HL-60 (cell line): Measurements from ENCODE around the gene C10orf143.

Experiments
- DNase-seq, 2 experiments: peaks; one replicate each; pipeline ENCODE4 v3.0.0-alpha.2; 2010 to 2020; ENCODE audit warnings: low read depth in 1 of 2, low spot score in 1 of 2
- H3K27ac ChIP-seq: fragments of 250-450 bp; sonication (Bioruptor Pico); replicated peaks from 2 replicates; pipeline ENCODE4 v1.5.1; 2020; ENCODE audit warnings: mild to moderate bottlenecking, moderate library complexity
- H3K27me3 ChIP-seq: fragments of 250-450 bp; sonication (Bioruptor Pico); 2 replicates; pipeline ENCODE4 v1.5.1; 2021; ENCODE audit warnings: mild to moderate bottlenecking, moderate library complexity; ENCODE audit not compliant: insufficient read depth, poor library complexity, severe bottlenecking
- H3K4me3 ChIP-seq: replicated peaks from 2 replicates; pipeline ENCODE4 v1.5.1; 2011; ENCODE audit warnings: mild to moderate bottlenecking, control low read depth, low read length; ENCODE audit not compliant: insufficient read depth
- CTCF ChIP-seq: IDR thresholded peaks from one replicate; pipeline ENCODE4 v1.5.1; 2011; ENCODE audit warnings: low read length, control low read depth, inconsistent platforms; ENCODE audit not compliant: insufficient read depth
- GABPA ChIP-seq: IDR thresholded peaks from 2 replicates; pipeline ENCODE4 v1.6.1; 2012; ENCODE audit warnings: low read depth
- POLR2AphosphoS5 ChIP-seq: IDR thresholded peaks from 2 replicates; pipeline ENCODE4 v1.6.1; 2012; ENCODE audit warnings: low read depth
- REST ChIP-seq: IDR thresholded peaks from 2 replicates; pipeline ENCODE4 v1.6.1; 2012; ENCODE audit warnings: low read depth; ENCODE audit not compliant: insufficient replicate concordance
- SPI1 ChIP-seq: IDR thresholded peaks from 2 replicates; pipeline ENCODE4 v1.6.1; 2012; ENCODE audit warnings: low read depth, mild to moderate bottlenecking, borderline replicate concordance

C10orf143 gene

GRCh38 chr10:130049987-130050386 is 60.6 kb downstream of the C10orf143 start:
- Histone ChIP-seq H3K27me3 (no peaks in the 10 kb centered on the region), H3K27ac (no peak overlapping the region), H3K4me3 (no peak overlapping the region)
- TF ChIP-seq REST (no peak), GABPA (no peak), SPI1 (no peak), POLR2AphosphoS5 (no peak), CTCF (no peak)
- DNase-seq: no peak

- no peaks in the 10 kb centered on the region for H3K27me3 ChIP-seq
- no peak overlapping the region for H3K4me3 ChIP-seq
- no peak for TF ChIP-seq CTCF
- TF ChIP-seq SPI1: no peak
- TF ChIP-seq GABPA: no peak
- H3K27ac ChIP-seq: no peak overlapping the region
- DNase-seq: no peak
Measured at GRCh38 chr10:130049244-130049643, 61.4 kb downstream of the C10orf143 start.

DNA sequence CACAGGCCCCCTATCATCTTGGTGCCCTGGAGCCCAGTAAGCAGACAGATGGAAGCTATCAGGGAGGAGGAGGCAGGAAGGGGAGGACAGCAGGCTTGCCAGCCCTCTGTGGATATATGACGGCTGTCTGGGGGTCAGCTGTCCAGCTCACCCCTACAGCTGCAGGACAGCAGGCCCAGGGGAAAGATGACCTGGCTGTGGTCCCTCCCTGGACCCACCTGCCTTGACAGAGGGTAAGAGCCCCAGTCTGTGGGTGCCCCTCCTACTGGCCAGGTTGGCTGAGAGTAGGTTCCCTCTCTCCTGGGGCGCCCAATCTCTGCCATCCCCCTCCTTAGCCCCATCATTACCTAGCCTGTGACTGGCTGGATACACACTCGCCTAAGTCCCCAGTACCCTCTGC is 62.5 kb downstream of the C10orf143 start:
- Histone ChIP-seq H3K4me3 (no peak overlapping the region), H3K27me3 (no peaks in the 10 kb centered on the region), H3K27ac (no peak overlapping the region)
- TF ChIP-seq POLR2AphosphoS5: no peak
- TF ChIP-seq GABPA: no peak
- no peak for TF ChIP-seq SPI1
- no peak for DNase-seq

GRCh38 chr10:130047336-130047735 is 63.3 kb downstream of the C10orf143 start:
- Histone ChIP-seq H3K4me3 (no peak overlapping the region), H3K27me3 (no peaks in the 10 kb centered on the region), H3K27ac (no peak overlapping the region)
- no peak for TF ChIP-seq POLR2AphosphoS5
- TF ChIP-seq GABPA: no peak
- no peak for TF ChIP-seq REST
- TF ChIP-seq SPI1: no peak
- TF ChIP-seq CTCF: no peak
- no peak for DNase-seq
